ENCODE results near the gene PEX26. TPM values are rescaled to one million over a fixed set of nuclear protein-coding genes. Genes with fewer than 3 reads are reported as not detected.

PEX26 gene
- total and polyA plus RNA-seq, 2 donors (not counting 1 experiment from before 2014, with no cell fraction given) = 13.2 to 14.5 TPM

DNA sequence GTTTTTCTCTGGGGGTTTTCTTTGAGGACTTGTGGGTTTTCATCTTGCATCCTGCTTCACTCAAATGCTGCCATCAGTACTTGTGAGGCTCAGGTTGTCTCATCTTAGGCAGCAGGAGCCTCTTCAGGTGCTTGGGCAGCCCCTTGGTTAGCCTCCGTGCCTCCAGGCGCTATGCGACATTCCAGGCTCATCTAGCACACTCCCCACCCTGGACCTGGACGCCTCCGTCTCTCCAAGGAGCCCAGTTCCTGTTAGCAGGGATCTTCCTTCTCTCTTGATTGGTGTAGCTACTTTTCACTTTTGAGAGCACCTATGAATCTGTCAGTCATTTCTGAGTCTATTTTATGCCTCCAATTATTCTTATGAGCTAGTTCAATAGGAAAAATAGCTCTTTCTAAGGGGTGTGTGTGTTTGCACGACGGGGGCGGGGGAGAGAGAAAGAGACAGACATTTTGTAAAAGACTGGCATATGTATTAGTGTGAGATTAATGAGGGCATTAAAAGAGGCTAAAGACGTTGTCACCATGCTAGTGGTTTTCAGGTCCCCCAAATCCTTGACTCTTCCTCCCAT is 40.6 kb downstream of the PEX26 start:
- DNase-seq (ENCODE audit: low read depth in 2 of 2) = no peak
- Histone ChIP-seq H3K9me3 (ENCODE audit: control insufficient read depth, insufficient read depth, low read depth, low read length) (no peaks in the 10 kb centered on the region), H4K20me1 (ENCODE audit: control insufficient read depth, extremely low read depth, insufficient read depth, low read length) (no peaks in the 10 kb centered on the region), H3K9ac (ENCODE audit: insufficient read depth, low read length) (no peak overlapping the region), H2AFZ (ENCODE audit: low read length) (no peak overlapping the region), H3K4me1 (ENCODE audit: control insufficient read depth, extremely low read depth, insufficient read depth, low read length) (no peaks in the 10 kb centered on the region), H3K27me3 (ENCODE audit: control insufficient read depth, insufficient read depth, low read length) (no peaks in the 10 kb centered on the region), H3K27ac (ENCODE audit: insufficient read depth, low read length) (no peak overlapping the region), H3K4me2 (ENCODE audit: extremely low read depth, insufficient read depth, low read length) (no peak overlapping the region), H3K79me2 (ENCODE audit: control insufficient read depth, insufficient read depth, low read length) (no peaks in the 10 kb centered on the region), H3K36me3 (ENCODE audit: control insufficient read depth, insufficient read depth, low read length) (no peaks in the 10 kb centered on the region), H3K4me3 (replicated peaks in 1 of 4; ENCODE audit: control extremely low read depth in 1 of 4, insufficient read depth in 1 of 4, low read depth in 3 of 4, low read length in 4 of 4) (no peak overlapping the region)
- TF ChIP-seq EZH2 (IDR thresholded peaks at IDR 0.05; ENCODE audit: low read length, missing control alignments) = no peak
- TF ChIP-seq, protein P1, sequence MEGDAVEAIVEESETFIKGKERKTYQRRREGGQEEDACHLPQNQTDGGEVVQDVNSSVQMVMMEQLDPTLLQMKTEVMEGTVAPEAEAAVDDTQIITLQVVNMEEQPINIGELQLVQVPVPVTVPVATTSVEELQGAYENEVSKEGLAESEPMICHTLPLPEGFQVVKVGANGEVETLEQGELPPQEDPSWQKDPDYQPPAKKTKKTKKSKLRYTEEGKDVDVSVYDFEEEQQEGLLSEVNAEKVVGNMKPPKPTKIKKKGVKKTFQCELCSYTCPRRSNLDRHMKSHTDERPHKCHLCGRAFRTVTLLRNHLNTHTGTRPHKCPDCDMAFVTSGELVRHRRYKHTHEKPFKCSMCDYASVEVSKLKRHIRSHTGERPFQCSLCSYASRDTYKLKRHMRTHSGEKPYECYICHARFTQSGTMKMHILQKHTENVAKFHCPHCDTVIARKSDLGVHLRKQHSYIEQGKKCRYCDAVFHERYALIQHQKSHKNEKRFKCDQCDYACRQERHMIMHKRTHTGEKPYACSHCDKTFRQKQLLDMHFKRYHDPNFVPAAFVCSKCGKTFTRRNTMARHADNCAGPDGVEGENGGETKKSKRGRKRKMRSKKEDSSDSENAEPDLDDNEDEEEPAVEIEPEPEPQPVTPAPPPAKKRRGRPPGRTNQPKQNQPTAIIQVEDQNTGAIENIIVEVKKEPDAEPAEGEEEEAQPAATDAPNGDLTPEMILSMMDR (conservative IDR thresholded peaks at IDR 0.05 in 1 of 2, IDR thresholded peaks at IDR 0.05 in 1 of 2; ENCODE audit: low read depth in 1 of 2, low read length in 2 of 2) = no peak

DNA sequence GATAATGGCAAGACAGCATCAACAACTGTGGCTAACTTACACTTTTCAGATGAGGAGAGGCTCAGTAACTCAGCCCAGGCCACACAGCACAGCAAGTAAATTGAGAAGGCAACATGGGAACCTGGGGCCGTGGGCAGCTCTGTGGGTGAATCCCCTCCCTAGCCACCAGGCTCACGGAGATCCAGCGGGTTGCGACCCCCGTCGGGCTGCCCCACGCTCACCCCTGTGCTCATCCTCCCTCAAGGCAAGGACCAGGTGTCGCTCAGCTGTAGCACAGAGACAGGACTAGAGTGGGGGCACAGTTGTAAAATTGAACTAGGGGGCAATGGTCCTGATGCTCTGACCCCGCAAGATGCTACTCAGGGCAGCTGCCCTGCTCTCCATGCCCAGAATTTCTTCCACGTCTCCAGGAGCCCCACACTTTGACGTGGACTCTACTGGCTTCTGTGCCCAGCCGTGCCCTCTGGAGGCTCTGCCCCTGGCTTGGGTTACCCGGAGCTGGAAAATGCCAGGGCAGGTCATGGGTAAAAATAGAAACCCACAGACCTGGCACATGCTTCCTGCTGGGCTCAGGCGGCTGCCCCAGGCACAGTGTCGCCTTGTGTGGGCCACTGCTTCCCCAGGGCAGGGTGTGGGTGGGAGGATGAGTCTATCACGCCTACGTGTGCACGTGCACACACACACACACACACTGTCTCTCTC is 41.8 kb downstream of the PEX26 start:
- Histone ChIP-seq H4K20me1 (ENCODE audit: control insufficient read depth, extremely low read depth, insufficient read depth, low read length) (no peaks in the 10 kb centered on the region), H3K9me3 (ENCODE audit: control insufficient read depth, insufficient read depth, low read depth, low read length) (no peaks in the 10 kb centered on the region), H3K4me1 (ENCODE audit: control insufficient read depth, extremely low read depth, insufficient read depth, low read length) (no peaks in the 10 kb centered on the region), H3K4me3 (replicated peaks in 1 of 4; ENCODE audit: control extremely low read depth in 1 of 4, insufficient read depth in 1 of 4, low read depth in 3 of 4, low read length in 4 of 4) (no peak overlapping the region), H3K79me2 (ENCODE audit: control insufficient read depth, insufficient read depth, low read length) (no peaks in the 10 kb centered on the region), H3K9ac (ENCODE audit: insufficient read depth, low read length) (no peak overlapping the region), H3K27ac (ENCODE audit: insufficient read depth, low read length) (no peak overlapping the region), H3K27me3 (ENCODE audit: control insufficient read depth, insufficient read depth, low read length) (no peaks in the 10 kb centered on the region), H3K4me2 (ENCODE audit: extremely low read depth, insufficient read depth, low read length) (no peak overlapping the region), H3K36me3 (ENCODE audit: control insufficient read depth, insufficient read depth, low read length) (no peaks in the 10 kb centered on the region), H2AFZ (ENCODE audit: low read length) (no peak overlapping the region)
- no peak for TF ChIP-seq EZH2 (IDR thresholded peaks at IDR 0.05; ENCODE audit: low read length, missing control alignments)
- TF ChIP-seq, protein P1 (conservative IDR thresholded peaks at IDR 0.05 in 1 of 2, IDR thresholded peaks at IDR 0.05 in 1 of 2; ENCODE audit: low read depth in 1 of 2, low read length in 2 of 2) = no peak
- no peak for DNase-seq (ENCODE audit: low read depth in 2 of 2)

DNA sequence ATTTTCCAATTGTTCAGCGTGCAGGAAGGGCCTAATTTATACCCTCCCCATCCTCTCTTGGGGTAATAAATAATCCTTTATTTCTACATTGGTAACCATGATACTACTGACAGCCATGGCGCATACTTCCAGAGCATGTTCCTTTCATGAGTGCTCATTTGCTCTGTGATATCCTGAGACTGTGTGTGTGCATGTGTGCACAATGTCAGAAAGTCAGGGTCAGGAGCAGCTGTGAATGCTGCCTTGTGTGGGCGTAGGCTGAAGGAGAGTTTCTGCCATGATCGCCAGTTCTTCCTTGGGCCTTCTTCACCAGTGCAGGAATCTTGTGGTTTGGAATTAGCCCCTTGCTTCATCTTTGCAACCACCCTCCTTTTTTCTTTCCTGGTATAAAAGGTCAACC is 43.1 kb downstream of the PEX26 start:
- H3K4me1 ChIP-seq (ENCODE audit: control insufficient read depth, extremely low read depth, insufficient read depth, low read length) = no peaks in the 10 kb centered on the region
- TF ChIP-seq, protein P1 (conservative IDR thresholded peaks at IDR 0.05 in 1 of 2, IDR thresholded peaks at IDR 0.05 in 1 of 2; ENCODE audit: low read depth in 1 of 2, low read length in 2 of 2) = no peak
- no peak for TF ChIP-seq EZH2 (IDR thresholded peaks at IDR 0.05; ENCODE audit: low read length, missing control alignments)
- no peaks in the 10 kb centered on the region for H3K9me3 ChIP-seq (ENCODE audit: control insufficient read depth, insufficient read depth, low read depth, low read length)
- no peak overlapping the region for H3K9ac ChIP-seq (ENCODE audit: insufficient read depth, low read length)
- H3K4me3 ChIP-seq (replicated peaks in 1 of 4; ENCODE audit: control extremely low read depth in 1 of 4, insufficient read depth in 1 of 4, low read depth in 3 of 4, low read length in 4 of 4) = no peak overlapping the region
- H4K20me1 ChIP-seq (ENCODE audit: control insufficient read depth, extremely low read depth, insufficient read depth, low read length) = no peaks in the 10 kb centered on the region
- H3K4me2 ChIP-seq (ENCODE audit: extremely low read depth, insufficient read depth, low read length) = no peak overlapping the region
- H3K79me2 ChIP-seq (ENCODE audit: control insufficient read depth, insufficient read depth, low read length) = no peaks in the 10 kb centered on the region
- H3K27me3 ChIP-seq (ENCODE audit: control insufficient read depth, insufficient read depth, low read length) = no peaks in the 10 kb centered on the region
- H3K36me3 ChIP-seq (ENCODE audit: control insufficient read depth, insufficient read depth, low read length) = no peaks in the 10 kb centered on the region
- no peak overlapping the region for H2AFZ ChIP-seq (ENCODE audit: low read length)
- DNase-seq (ENCODE audit: low read depth in 2 of 2) = no peak
- no peak overlapping the region for H3K27ac ChIP-seq (ENCODE audit: insufficient read depth, low read length)
